Measurements from ENCODE around the gene ITGA7.
A peak's percentile ranks its signal among the peaks of the same experiment; 100 is the strongest.

The ITGA7 gene

GRCh38 chr12:55707841-55708694 is at the start of gene ITGA7:
ITGA7 (minus strand) TSS chr12:55707904; CDS start chr12:55707682, 222 bp downstream.
- peak; percentile 50 for DNase-seq (ENCODE audit: low read depth)

- DNase-seq (ENCODE audit: low read depth): no peak
Observed at GRCh38 chr12:55755246-55755645, 47.5 kb upstream of the ITGA7 start.

- DNase-seq (ENCODE audit: low read depth): no peak
Observed at GRCh38 chr12:55748230-55748993, 40.7 kb upstream of the ITGA7 start.

GRCh38 chr12:55746913-55747231 is 39.2 kb upstream of the ITGA7 start:
- no peak for DNase-seq (ENCODE audit: low read depth)

- no peak for DNase-seq (ENCODE audit: low read depth)
Observed at GRCh38 chr12:55746174-55746912, 38.6 kb upstream of the ITGA7 start.

GRCh38 chr12:55745361-55746173 is 37.9 kb upstream of the ITGA7 start:
- DNase-seq (ENCODE audit: low read depth): no peak

GRCh38 chr12:55744340-55745030 is 36.8 kb upstream of the ITGA7 start:
- no peak for DNase-seq (ENCODE audit: low read depth)

GRCh38 chr12:55743406-55744339 is 36.0 kb upstream of the ITGA7 start:
- DNase-seq (ENCODE audit: low read depth): peak; percentile 48

GRCh38 chr12:55742719-55743405 is 35.2 kb upstream of the ITGA7 start, which contains the start of gene GDF11:
GDF11 (plus strand) TSS chr12:55743122; CDS start chr12:55743317, 195 bp downstream.
- DNase-seq (ENCODE audit: low read depth): peak; percentile 45

- no peak for DNase-seq (ENCODE audit: low read depth)
Observed at GRCh38 chr12:55741931-55742680, 34.4 kb upstream of the ITGA7 start.

- no peak for DNase-seq (ENCODE audit: low read depth)
Observed at GRCh38 chr12:55739025-55739378, 31.3 kb upstream of the ITGA7 start.

GRCh38 chr12:55738123-55739024 is 30.7 kb upstream of the ITGA7 start:
- DNase-seq (ENCODE audit: low read depth): peak; percentile 41

GRCh38 chr12:55737581-55738122 is 29.9 kb upstream of the ITGA7 start:
- no peak for DNase-seq (ENCODE audit: low read depth)

- no peak for DNase-seq (ENCODE audit: low read depth)
Observed at GRCh38 chr12:55736780-55737580, 29.3 kb upstream of the ITGA7 start.

- no peak for DNase-seq (ENCODE audit: low read depth)
Observed at GRCh38 chr12:55736076-55736475, 28.4 kb upstream of the ITGA7 start.

- no peak for DNase-seq (ENCODE audit: low read depth)
Observed at GRCh38 chr12:55734595-55734994, 26.9 kb upstream of the ITGA7 start.
